ENCODE data around the gene LIPT2.

Gene LIPT2

GRCh38 chr11:74464746-74465145 lies 28.8 kb downstream of the LIPT2 start:
- no peak for DNase-seq (ENCODE audit: low read depth)

GRCh38 chr11:74463216-74463615 lies 30.3 kb downstream of the LIPT2 start:
- DNase-seq (ENCODE audit: low read depth): no peak

GRCh38 chr11:74462631-74463030 lies 30.9 kb downstream of the LIPT2 start:
- no peak for DNase-seq (ENCODE audit: low read depth)

- DNase-seq (ENCODE audit: low read depth): no peak
These were observed 31.5 kb downstream of the LIPT2 start for GRCh38 chr11:74462009-74462408.

GRCh38 chr11:74460481-74461154 lies 32.9 kb downstream of the LIPT2 start:
- DNase-seq (ENCODE audit: low read depth): no peak

GRCh38 chr11:74460065-74460464 lies 33.5 kb downstream of the LIPT2 start:
- no peak for DNase-seq (ENCODE audit: low read depth)

GRCh38 chr11:74459584-74459983 lies 33.9 kb downstream of the LIPT2 start:
- no peak for DNase-seq (ENCODE audit: low read depth)

GRCh38 chr11:74457356-74457755 lies 36.2 kb downstream of the LIPT2 start:
- DNase-seq (ENCODE audit: low read depth): no peak

- peak; percentile 34 for DNase-seq (ENCODE audit: low read depth)
These were observed 40.0 kb downstream of the LIPT2 start for GRCh38 chr11:74453373-74453975.

GRCh38 chr11:74452366-74452765 lies 41.2 kb downstream of the LIPT2 start:
- DNase-seq (ENCODE audit: low read depth): no peak

GRCh38 chr11:74450318-74450717 lies 43.2 kb downstream of the LIPT2 start:
- DNase-seq (ENCODE audit: low read depth): no peak

- DNase-seq (ENCODE audit: low read depth): peak; percentile 4
These were observed 44.1 kb downstream of the LIPT2 start for GRCh38 chr11:74449369-74449931.

- no peak for DNase-seq (ENCODE audit: low read depth)
These were observed 45.8 kb downstream of the LIPT2 start for GRCh38 chr11:74447720-74448119.

GRCh38 chr11:74446532-74446938 lies 47.0 kb downstream of the LIPT2 start:
- no peak for DNase-seq (ENCODE audit: low read depth)

- no peak for DNase-seq (ENCODE audit: low read depth)
These were observed 49.2 kb downstream of the LIPT2 start for GRCh38 chr11:74444173-74444826.

- DNase-seq (ENCODE audit: low read depth): no peak
These were observed 50.3 kb downstream of the LIPT2 start for GRCh38 chr11:74443071-74443864.

GRCh38 chr11:74442636-74443035 lies 50.9 kb downstream of the LIPT2 start:
- DNase-seq (ENCODE audit: low read depth): no peak
